Adrenal gland (tissue), 5 donors: ENCODE measurements around the gene UBL5.

ENCODE experiments used
- POLR2A ChIP-seq, 2 donors: fragments of 450-650 bp; IDR thresholded peaks; one replicate each; pipeline ENCODE4 v1.6.1; 2017; ENCODE audit warnings: antibody characterized with exemption in 2 of 2, mild to moderate bottlenecking in 2 of 2, moderate library complexity in 1 of 2
- TF ChIP-seq, protein P1 (sequence below), 6 experiments: fragments of 450-650 bp in 4 of 6; fragments of 200-600 bp in 2 of 6; sonication (generic) in 1 of 6; IDR thresholded peaks; 1 replicate in 5 of 6; 2 replicates in 1 of 6; pipeline versions ENCODE4 v1.5.1 to v1.8.0; 2016 to 2021; ENCODE audit warnings: antibody characterized with exemption in 6 of 6, mild to moderate bottlenecking in 2 of 6, moderate library complexity in 1 of 6
- donor health status: DM: no; HTN: no; CAD: no.

DNA sequence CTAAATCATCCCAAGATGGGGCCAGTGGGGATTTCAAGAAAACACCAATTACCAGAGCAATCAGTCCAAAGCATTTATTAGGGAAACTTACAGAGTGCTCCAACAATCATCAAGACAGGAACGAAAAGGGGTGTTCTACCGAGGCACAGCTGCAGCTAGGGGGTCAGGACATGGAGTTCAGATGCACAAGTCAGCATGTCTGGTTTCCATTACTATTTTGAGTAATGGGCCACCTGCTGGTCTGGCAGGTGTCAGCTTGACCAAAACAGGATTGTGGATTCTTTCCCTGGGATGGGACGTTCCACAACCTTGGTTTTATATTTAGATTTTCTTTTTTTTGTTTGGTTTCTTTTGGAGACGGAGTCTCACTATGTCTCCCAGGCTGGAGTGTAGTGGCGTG lies 3.9 kb upstream of the UBL5 start:
- TF ChIP-seq, protein P1, sequence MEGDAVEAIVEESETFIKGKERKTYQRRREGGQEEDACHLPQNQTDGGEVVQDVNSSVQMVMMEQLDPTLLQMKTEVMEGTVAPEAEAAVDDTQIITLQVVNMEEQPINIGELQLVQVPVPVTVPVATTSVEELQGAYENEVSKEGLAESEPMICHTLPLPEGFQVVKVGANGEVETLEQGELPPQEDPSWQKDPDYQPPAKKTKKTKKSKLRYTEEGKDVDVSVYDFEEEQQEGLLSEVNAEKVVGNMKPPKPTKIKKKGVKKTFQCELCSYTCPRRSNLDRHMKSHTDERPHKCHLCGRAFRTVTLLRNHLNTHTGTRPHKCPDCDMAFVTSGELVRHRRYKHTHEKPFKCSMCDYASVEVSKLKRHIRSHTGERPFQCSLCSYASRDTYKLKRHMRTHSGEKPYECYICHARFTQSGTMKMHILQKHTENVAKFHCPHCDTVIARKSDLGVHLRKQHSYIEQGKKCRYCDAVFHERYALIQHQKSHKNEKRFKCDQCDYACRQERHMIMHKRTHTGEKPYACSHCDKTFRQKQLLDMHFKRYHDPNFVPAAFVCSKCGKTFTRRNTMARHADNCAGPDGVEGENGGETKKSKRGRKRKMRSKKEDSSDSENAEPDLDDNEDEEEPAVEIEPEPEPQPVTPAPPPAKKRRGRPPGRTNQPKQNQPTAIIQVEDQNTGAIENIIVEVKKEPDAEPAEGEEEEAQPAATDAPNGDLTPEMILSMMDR (IDR thresholded peaks at IDR 0.05): no peak
- TF ChIP-seq POLR2A (IDR thresholded peaks at IDR 0.05): no peak
